Skin of body (tissue), 2 donors: ENCODE measurements around the gene KLHL25. TPM values are rescaled to one million over a fixed set of nuclear protein-coding genes. Genes with fewer than 3 reads are reported as not detected.

Source experiments
- DNase-seq: peaks from one replicate; lab custom pipeline; 2025; lab: John Stamatoyannopoulos, UW
- total RNA-seq: library from RNA; depleted of rRNA; stranded (reverse); fragments of >200 nt; gene quantifications from one replicate; pipeline ENCODE4 v1.2.3, GENCODE V29; 2014

KLHL25 gene
- total RNA-seq, 1 donor from 2014 or later: 8.2 TPM

- no peak for DNase-seq
Observed at GRCh38 chr15:85760531-85761371, 34.0 kb downstream of the KLHL25 start.

DNA sequence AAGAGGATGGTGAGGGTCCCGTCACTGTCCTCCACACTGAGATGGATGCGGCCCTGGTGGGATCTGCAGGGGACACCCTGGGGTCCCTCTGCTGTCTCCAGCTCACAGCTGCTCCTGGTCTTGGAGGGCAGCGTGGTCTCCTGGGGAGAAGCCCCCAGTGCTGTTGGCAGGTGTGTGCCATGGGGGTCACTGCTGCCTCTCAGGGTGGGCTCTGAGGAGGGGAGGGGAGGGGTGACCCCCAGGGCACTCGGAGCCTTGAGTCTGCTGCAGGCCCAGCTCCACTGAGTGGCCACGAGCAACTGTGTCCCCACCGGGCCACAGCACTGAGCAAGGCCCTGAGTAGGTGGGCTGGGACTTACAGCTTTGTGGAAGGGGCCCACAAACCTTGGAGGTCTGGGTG lies 34.7 kb downstream of the KLHL25 start:
- DNase-seq: no peak

DNA sequence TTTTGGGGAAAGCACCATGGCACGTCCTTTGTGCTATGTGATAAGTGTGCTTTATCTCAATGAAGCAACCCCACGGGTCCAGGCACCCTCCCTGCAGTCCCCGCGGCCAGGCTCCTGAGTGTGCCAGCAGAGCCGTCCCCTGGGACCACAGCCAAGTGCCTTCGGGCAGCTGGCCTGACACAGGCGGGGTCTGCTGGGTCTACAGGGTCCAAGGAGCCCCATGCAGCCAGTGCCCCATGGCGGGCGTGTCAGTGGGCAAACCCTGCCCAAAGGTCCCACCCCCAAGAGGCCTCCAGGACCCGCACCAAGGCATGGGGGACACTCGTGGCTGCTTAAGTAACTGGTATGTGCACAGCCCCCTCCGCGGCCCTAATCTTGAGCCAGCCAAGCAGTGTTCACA lies 35.3 kb downstream of the KLHL25 start:
- no peak for DNase-seq

DNA sequence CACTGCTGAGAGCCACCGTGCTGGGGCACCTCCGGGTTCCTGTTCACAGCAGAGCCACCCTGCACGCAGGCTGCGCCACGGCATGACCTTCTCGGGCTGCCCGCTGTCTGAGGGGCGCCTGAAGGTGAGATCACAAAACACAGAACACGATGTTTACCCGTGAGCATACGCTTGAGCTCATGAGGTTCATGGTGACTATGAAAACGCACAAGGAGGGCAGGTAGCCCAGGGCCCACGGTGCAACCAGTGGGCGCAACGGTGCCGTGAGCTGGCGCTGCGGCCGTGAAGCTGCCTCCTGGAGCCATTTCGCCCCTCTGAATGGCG lies 36.1 kb downstream of the KLHL25 start:
- no peak for DNase-seq

GRCh38 chr15:85757939-85758654 lies 36.6 kb downstream of the KLHL25 start:
- no peak for DNase-seq

GRCh38 chr15:85757073-85757938 lies 37.4 kb downstream of the KLHL25 start:
- no peak for DNase-seq

DNA sequence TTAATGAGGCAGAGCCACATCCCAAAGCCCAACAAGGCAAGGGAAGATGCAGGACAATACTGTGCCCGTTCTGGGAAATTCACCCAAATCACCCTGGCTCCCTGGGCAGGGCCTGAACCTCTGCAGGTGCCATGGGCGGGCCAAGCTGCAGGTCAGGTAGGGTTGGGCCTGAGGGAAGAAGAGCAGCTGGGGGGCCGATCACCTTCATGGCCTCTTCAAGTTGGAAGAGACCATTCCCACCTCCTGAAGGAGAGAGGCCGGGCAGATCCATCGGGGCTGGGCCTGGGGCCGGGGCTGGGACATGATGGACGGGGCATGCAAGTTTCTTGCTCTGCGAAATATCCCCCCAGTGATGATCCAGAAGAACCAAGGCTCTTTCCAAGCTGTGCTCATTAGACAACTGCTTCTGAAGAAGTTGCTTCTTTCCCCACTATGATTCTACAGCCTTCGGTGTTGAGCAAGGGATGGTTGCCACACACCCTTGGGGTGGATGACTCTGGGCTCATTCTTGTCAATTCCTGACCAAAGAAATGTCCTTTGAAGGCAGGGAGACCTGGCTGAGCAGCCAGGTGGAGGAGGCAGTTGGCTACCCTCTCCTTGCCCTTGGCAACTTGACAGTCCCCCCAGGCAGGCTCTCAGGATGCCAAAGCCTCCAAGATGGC lies 38.2 kb downstream of the KLHL25 start:
- DNase-seq: no peak

- no peak for DNase-seq
Observed at GRCh38 chr15:85755942-85756341, 38.8 kb downstream of the KLHL25 start.

GRCh38 chr15:85755471-85755870 lies 39.3 kb downstream of the KLHL25 start:
- DNase-seq: no peak

GRCh38 chr15:85754989-85755388 lies 39.7 kb downstream of the KLHL25 start:
- DNase-seq: peak; percentile 20

DNA sequence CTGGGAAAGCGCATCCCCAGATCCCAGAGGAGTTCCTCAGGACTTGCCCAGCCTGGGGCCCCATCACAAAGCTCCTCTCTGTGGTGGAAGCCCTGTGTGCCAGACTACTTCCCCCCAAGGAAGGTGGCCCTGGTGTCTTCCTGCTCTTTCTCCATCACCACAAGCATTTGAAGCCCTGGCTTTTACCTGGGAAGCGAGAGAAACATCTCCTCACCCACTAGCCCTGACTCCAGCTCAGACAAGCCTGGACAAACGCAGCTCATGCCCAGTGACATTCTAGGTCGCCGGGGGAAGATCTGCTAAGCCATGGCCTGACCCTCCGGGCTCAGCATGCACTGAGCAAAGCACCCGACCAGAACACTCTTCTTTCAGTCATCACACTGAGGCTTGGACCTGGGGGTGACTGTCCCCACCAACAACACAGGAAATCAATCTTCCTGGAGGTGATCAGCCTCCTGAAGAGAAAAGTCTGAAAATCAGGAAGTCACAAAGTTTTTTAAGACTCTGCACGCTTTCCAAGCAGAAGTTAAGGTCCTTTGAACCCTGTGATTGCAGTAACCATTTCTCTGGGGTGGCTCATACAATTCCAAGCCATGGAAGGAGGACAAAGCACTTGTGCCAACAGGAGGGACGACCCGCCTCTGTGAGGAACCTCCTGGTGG lies 40.8 kb downstream of the KLHL25 start:
- DNase-seq: no peak

GRCh38 chr15:85753261-85753660 lies 41.5 kb downstream of the KLHL25 start:
- no peak for DNase-seq

- peak; percentile 8 for DNase-seq
Observed at GRCh38 chr15:85752491-85752961, 42.2 kb downstream of the KLHL25 start.

DNA sequence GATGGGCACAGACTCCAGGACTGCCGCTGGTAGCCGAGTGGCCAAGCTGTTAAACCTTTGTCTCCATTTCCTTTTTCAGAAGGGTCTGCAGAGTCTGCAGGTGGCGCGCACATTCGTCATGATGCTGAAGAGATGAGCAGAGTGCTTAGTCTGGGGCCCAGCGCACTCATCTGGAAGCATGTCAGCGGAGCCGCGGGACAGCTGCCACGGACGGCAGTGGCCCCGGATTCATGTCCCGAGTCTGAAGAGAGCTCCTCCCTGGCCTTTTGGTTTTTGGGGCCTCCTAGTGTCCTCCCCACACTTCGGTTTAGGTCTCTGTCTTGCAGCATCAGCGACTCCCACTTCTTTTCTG lies 42.6 kb downstream of the KLHL25 start:
- no peak for DNase-seq

DNA sequence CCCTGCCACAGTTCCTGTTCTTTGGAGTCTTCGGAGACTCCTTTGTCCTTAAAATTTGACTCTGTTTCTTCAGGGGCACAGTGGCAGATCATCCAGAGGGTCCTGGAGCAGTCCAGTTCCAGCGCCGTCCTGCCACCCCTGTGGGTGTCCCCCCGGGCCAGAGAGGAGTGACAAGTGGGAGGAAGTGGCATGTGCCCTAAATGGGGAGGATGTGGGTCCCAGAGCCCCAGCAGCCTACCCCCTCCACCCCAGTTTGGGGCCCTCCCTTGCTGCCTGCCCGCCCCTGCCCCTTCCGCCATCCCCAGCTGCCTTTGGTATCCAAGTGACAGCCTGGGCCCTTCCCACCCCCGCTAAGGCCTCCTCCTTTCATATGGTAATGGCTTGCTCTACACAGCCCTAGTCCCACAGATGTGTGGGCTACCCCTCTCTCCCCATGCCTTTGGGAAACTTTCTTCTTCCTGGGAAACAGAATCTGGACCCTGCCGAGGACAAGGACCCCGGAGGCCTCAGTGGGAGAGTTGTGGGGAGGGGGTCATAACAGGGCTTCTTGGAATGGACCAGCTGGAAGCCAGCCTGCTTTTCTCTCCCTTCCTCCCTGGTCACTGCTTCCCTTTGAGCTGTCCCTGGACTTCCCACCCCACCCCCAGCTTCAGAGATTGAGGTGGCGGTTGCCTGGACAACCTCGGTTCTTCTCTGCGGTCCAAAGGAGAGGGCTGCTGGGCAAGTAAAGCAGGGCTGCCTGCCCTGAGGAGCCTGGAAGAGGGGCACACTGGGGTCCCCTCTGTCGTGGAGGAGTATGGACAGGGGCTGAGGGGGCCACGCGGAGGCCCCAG lies 43.2 kb downstream of the KLHL25 start:
- peak; percentile 24 for DNase-seq

GRCh38 chr15:85750319-85751290 lies 44.1 kb downstream of the KLHL25 start:
- DNase-seq: peak; percentile 55

GRCh38 chr15:85749261-85750151 lies 45.2 kb downstream of the KLHL25 start:
- DNase-seq: peak; percentile 74

DNA sequence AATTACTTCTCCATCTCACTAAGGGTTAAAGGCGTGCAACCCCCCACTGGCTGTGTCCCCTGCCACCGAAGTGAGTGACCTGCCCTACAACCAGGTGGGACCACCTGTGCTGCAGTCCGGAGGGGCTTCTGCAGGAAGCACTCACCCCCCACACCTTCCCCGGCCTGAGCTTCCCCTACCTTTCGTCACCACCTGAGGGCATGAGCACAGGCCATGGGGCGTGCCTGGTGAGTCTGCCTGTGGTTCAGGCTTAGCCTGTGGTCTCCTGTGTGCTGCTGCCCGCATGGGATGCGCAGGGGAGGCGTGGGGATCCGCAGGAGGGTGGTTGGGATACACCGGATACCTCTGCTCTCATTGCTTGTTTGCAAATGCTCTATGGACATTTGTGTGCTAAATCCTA lies 46.0 kb downstream of the KLHL25 start:
- no peak for DNase-seq
